ENCODE data around the gene SNED1. TPM values are rescaled to one million over a fixed set of nuclear protein-coding genes. Genes with fewer than 3 reads are reported as not detected.

The SNED1 gene
- polyA plus RNA-seq, 1 donor from 2014 or later: 0.32 TPM

DNA sequence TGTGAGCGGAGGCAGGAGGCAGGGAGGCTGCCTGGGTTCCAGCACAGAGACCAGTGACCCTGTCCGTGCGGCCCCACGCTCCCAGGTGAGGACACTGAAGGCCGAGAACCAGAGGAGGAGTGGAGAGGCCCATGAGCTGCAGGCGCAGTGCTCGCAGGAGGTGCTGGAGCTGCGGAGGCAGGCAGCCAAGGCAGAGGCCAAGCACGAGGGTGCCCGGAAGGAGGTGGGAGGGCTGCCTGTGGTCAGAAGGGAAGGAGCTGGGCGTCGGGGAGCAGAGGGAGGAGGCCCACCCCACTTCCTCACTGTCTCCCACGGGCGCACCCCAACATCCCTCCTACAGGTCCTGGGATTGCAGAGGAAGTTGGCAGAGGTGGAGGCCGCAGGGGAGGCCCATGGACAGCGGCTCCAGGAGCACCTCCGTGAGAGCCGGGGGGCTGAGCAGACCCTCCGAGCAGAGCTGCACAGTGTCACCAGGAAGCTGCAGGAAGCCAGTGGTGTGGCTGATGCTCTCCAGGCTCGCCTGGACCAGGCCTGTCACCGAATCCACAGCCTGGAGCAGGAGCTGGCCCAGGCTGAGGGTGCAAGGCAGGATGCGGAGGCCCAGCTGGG lies 33.0 kb upstream of the SNED1 start:
- H3K4me3 ChIP-seq (ENCODE audit: low read length): no peak overlapping the region
- H4K20me1 ChIP-seq (ENCODE audit: insufficient read depth): no peaks in the 10 kb centered on the region
- no peak for TF ChIP-seq SMC3 (conservative IDR thresholded peaks at IDR 0.05; ENCODE audit: poor library complexity)
- no peak overlapping the region for H3K27ac ChIP-seq (ENCODE audit: low read length)
- no peaks in the 10 kb centered on the region for H3K79me2 ChIP-seq (replicated peaks; ENCODE audit: insufficient read depth, low read length)
- H3K9me3 ChIP-seq (ENCODE audit: low read length): no peaks in the 10 kb centered on the region
- no peak overlapping the region for H3K9ac ChIP-seq (ENCODE audit: low read length)
- no peaks in the 10 kb centered on the region for H3K9me2 ChIP-seq (ENCODE audit: insufficient read depth, low read length)
- no peaks in the 10 kb centered on the region for H3F3A ChIP-seq (ENCODE audit: insufficient read depth, low read length, poor library complexity, severe bottlenecking)
- no peak overlapping the region for H3K4me2 ChIP-seq (ENCODE audit: low read length)
- H3K36me3 ChIP-seq (ENCODE audit: insufficient read depth, low read length): no peaks in the 10 kb centered on the region
- H2AFZ ChIP-seq (ENCODE audit: low read depth, low read length): no peak overlapping the region
- no peaks in the 10 kb centered on the region for H3K27me3 ChIP-seq (ENCODE audit: insufficient read depth, low read depth, low read length)

DNA sequence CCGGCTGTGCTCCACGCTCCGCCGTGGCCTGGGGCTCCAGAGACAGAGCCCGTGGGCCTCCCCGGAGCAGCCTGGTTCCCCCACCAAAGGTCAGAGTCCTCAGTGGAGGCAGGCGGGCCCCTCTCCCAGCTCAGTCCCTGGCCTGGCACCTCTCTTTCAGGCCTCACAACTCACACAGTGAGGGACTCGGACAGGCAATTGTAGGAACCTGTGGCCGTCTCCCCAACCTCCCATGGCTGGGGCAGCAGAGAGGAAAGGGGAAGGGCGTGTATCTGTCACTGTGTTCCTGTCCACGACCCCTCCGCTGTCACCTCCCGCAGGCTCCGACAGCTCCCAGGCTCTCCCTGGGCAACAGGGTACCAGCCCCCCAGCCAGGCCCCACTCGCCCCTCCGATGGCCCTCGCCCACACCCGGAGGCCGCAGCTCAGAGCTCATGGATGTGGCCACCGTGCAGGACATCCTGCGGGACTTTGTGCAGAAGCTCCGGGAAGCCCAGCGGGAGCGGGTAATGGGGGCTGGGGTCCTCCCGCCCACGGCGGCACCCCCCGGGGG lies 32.4 kb upstream of the SNED1 start:
- H3K27me3 ChIP-seq (ENCODE audit: insufficient read depth, low read depth, low read length): no peaks in the 10 kb centered on the region
- no peaks in the 10 kb centered on the region for H3K9me2 ChIP-seq (ENCODE audit: insufficient read depth, low read length)
- no peaks in the 10 kb centered on the region for H3K79me2 ChIP-seq (replicated peaks; ENCODE audit: insufficient read depth, low read length)
- H3K9me3 ChIP-seq (ENCODE audit: low read length): no peaks in the 10 kb centered on the region
- no peak overlapping the region for H3K4me2 ChIP-seq (ENCODE audit: low read length)
- H3K4me3 ChIP-seq (ENCODE audit: low read length): no peak overlapping the region
- no peak for TF ChIP-seq SMC3 (conservative IDR thresholded peaks at IDR 0.05; ENCODE audit: poor library complexity)
- TF ChIP-seq MXI1 (conservative IDR thresholded peaks at IDR 0.05; ENCODE audit: poor library complexity, severe bottlenecking): no peak
- TF ChIP-seq POLR2AphosphoS5 (IDR thresholded peaks at IDR 0.05): no peak
- TF ChIP-seq, protein P1, sequence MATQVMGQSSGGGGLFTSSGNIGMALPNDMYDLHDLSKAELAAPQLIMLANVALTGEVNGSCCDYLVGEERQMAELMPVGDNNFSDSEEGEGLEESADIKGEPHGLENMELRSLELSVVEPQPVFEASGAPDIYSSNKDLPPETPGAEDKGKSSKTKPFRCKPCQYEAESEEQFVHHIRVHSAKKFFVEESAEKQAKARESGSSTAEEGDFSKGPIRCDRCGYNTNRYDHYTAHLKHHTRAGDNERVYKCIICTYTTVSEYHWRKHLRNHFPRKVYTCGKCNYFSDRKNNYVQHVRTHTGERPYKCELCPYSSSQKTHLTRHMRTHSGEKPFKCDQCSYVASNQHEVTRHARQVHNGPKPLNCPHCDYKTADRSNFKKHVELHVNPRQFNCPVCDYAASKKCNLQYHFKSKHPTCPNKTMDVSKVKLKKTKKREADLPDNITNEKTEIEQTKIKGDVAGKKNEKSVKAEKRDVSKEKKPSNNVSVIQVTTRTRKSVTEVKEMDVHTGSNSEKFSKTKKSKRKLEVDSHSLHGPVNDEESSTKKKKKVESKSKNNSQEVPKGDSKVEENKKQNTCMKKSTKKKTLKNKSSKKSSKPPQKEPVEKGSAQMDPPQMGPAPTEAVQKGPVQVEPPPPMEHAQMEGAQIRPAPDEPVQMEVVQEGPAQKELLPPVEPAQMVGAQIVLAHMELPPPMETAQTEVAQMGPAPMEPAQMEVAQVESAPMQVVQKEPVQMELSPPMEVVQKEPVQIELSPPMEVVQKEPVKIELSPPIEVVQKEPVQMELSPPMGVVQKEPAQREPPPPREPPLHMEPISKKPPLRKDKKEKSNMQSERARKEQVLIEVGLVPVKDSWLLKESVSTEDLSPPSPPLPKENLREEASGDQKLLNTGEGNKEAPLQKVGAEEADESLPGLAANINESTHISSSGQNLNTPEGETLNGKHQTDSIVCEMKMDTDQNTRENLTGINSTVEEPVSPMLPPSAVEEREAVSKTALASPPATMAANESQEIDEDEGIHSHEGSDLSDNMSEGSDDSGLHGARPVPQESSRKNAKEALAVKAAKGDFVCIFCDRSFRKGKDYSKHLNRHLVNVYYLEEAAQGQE (IDR thresholded peaks at IDR 0.05; ENCODE audit: borderline replicate concordance): no peak
- TF ChIP-seq EP300 (conservative IDR thresholded peaks at IDR 0.05; ENCODE audit: poor library complexity, severe bottlenecking): no peak
- TF ChIP-seq TAF1 (IDR thresholded peaks at IDR 0.05; ENCODE audit: low read depth): no peak
- TF ChIP-seq RAD21 (conservative IDR thresholded peaks at IDR 0.05): no peak
- TF ChIP-seq, protein P2, sequence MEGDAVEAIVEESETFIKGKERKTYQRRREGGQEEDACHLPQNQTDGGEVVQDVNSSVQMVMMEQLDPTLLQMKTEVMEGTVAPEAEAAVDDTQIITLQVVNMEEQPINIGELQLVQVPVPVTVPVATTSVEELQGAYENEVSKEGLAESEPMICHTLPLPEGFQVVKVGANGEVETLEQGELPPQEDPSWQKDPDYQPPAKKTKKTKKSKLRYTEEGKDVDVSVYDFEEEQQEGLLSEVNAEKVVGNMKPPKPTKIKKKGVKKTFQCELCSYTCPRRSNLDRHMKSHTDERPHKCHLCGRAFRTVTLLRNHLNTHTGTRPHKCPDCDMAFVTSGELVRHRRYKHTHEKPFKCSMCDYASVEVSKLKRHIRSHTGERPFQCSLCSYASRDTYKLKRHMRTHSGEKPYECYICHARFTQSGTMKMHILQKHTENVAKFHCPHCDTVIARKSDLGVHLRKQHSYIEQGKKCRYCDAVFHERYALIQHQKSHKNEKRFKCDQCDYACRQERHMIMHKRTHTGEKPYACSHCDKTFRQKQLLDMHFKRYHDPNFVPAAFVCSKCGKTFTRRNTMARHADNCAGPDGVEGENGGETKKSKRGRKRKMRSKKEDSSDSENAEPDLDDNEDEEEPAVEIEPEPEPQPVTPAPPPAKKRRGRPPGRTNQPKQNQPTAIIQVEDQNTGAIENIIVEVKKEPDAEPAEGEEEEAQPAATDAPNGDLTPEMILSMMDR (IDR thresholded peaks at IDR 0.05; ENCODE audit: poor library complexity, severe bottlenecking): no peak
- no peak for TF ChIP-seq EZH2 (IDR thresholded peaks at IDR 0.05; ENCODE audit: borderline replicate concordance, insufficient read depth, low read length, poor library complexity, severe bottlenecking)
- H3K36me3 ChIP-seq (ENCODE audit: insufficient read depth, low read length): no peaks in the 10 kb centered on the region
- H3K9ac ChIP-seq (ENCODE audit: low read length): no peak overlapping the region
- no peak overlapping the region for H2AFZ ChIP-seq (ENCODE audit: low read depth, low read length)
- H3K27ac ChIP-seq (ENCODE audit: low read length): no peak overlapping the region
- H4K20me1 ChIP-seq (ENCODE audit: insufficient read depth): no peaks in the 10 kb centered on the region
- no peaks in the 10 kb centered on the region for H3F3A ChIP-seq (ENCODE audit: insufficient read depth, low read length, poor library complexity, severe bottlenecking)

All from neural cell (in vitro differentiated cells).